GM19351 (cell line): ENCODE measurements around the gene SCCPDH.
A peak's percentile ranks its signal among the peaks of the same experiment; 100 is the strongest.
"Not testable (repeated sequence)": the region's sequence is repeated elsewhere in the genome, so short reads cannot be mapped to it uniquely, and the experiment has no call there.

Experiments used
- ATAC-seq: cut with Tn5 transposase; IDR thresholded peaks from one replicate; pipeline ENCODE4 v1.9.1; 2021; ENCODE audit warnings: mild to moderate bottlenecking, moderate library complexity; ENCODE audit not compliant: unreplicated experiment

Gene SCCPDH

GRCh38 chr1:246798606-246799496 is 74.6 kb downstream of the SCCPDH start:
- ATAC-seq: no peak

GRCh38 chr1:246800356-246800755 is 76.1 kb downstream of the SCCPDH start:
- no peak for ATAC-seq

- ATAC-seq: no peak
Observed at GRCh38 chr1:246800756-246801155, 76.5 kb downstream of the SCCPDH start.

GRCh38 chr1:246801241-246802020 is 77.2 kb downstream of the SCCPDH start:
- ATAC-seq: no peak

- no peak for ATAC-seq
Observed at GRCh38 chr1:246803373-246803772, 79.2 kb downstream of the SCCPDH start.

GRCh38 chr1:246803883-246804282 is 79.7 kb downstream of the SCCPDH start:
- no peak for ATAC-seq

- ATAC-seq: no peak
Observed at GRCh38 chr1:246805135-246805716, 81.0 kb downstream of the SCCPDH start.

GRCh38 chr1:246809473-246809872 is 85.3 kb downstream of the SCCPDH start:
- no peak for ATAC-seq

GRCh38 chr1:246811985-246812384 is 87.8 kb downstream of the SCCPDH start:
- ATAC-seq: no peak

- not testable (repeated sequence) for ATAC-seq
Observed at GRCh38 chr1:246813325-246813724, 89.1 kb downstream of the SCCPDH start.

- ATAC-seq: no peak
Observed at GRCh38 chr1:246814890-246815289, 90.7 kb downstream of the SCCPDH start.

- ATAC-seq: peak; percentile 85
Observed at GRCh38 chr1:246815693-246816270, 91.6 kb downstream of the SCCPDH start.
